ENCODE measurements around the gene RBFOX2.
A peak's percentile ranks its signal among the peaks of the same experiment; 100 is the strongest.

Gene RBFOX2

DNA sequence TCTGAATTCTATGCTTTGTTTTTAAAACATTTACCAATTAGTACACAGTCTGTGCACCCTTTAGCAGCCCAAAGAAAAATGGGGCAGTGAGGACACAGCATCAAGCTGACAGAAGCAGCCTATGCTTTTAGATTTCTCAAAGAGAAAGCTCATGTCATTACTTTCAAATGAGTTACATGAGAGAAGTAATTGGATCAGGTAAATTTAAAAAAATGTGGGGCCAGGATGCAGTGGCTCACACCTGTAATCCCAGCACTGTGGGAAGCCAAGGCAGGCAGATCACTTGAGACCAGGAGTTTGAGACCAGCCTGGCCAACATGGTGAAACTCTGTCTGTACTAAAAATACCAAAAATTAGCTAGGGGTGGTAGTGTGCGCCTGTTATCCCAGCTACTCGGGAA, 253.3 kb downstream of the RBFOX2 start:
- no peak for DNase-seq (ENCODE audit: insufficient read length, low spot score)
- no peak for FAIRE-seq
- no peak for TF ChIP-seq CTCF (IDR thresholded peaks at IDR 0.05; ENCODE audit: insufficient read depth, missing control alignments)

GRCh38 chr22:35769974-35770373, 258.6 kb downstream of the RBFOX2 start:
- DNase-seq (ENCODE audit: insufficient read length, low spot score) (no peak), FAIRE-seq (no peak)
- TF ChIP-seq CTCF (IDR thresholded peaks at IDR 0.05; ENCODE audit: insufficient read depth, missing control alignments), result no peak

DNA sequence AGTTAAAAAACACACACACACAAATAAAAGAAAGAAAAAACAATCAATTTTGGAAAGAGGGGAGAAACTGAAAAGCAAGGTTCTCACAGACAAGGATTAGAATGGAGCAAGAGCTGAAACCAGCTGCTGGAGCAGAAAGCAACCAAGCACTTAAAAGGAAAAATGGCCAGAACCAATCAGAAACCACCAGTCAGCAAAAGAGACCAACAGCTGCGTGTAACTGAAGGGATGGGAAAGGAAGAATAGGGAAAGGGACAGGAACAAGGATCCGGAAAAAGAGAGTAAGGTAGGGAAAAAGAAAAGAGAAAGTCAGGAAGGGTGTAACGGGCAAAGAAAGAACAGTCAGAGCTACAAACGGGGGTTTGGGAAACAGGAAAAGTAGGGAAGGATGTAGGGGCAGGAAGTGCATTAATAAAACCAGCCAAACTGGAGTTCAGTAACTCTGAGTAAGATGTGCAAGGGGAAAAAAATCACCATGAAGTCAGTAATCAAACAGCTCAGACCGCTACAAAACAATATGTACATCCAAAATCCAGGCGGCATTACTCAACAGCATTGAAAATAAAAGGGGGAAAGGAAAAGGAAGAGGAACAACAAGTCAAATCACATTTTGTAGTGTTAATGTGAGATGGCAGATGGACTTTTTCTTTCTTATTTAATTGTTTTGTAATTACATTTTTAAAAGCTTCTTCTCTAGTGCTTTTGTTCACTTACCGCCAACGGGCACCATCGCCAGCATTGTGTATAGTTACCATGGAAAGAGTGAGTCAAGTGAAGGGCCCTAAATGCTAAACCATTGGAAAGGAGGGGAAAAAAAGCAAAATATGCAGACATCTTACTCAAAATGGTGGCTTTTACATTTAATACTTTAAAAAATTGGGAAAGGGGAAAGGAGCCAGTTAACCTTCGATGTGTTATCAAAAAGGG, 261.7 kb downstream of the RBFOX2 start:
- TF ChIP-seq CTCF (IDR thresholded peaks at IDR 0.05; ENCODE audit: insufficient read depth, missing control alignments), result no peak
- FAIRE-seq, result no peak
- no peak for DNase-seq (ENCODE audit: insufficient read length, low spot score)

GRCh38 chr22:35761037-35761436, 267.6 kb downstream of the RBFOX2 start:
- FAIRE-seq, result no peak
- peak; percentile 44 for TF ChIP-seq CTCF (IDR thresholded peaks at IDR 0.05; ENCODE audit: insufficient read depth, missing control alignments)

DNA sequence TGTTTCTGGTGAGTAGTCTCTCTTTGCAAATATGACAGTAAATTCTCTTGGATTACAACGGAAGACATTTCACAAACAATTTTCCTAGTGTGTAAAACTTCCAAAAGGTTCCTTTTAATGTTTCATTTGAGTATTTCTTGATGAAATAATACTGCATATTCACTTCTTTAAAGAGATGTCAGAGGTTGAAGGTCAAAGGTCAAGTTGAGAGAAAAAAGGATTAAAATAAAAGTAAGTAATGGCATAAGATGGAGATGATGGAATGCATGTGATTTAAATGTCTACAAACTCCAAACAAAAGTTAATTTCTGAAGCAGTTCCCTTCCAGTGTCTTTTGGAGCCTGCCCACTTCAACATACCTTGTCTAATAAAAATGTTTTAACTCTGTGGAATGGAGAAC, 270.2 kb downstream of the RBFOX2 start:
- no peak for FAIRE-seq
- no peak for DNase-seq (ENCODE audit: insufficient read length, low spot score)
- TF ChIP-seq CTCF (IDR thresholded peaks at IDR 0.05; ENCODE audit: insufficient read depth, missing control alignments), result no peak

More at GRCh38 chr22:35761037-35761436, 267.6 kb downstream of the RBFOX2 start:
- DNase-seq (ENCODE audit: insufficient read length, low spot score), result no peak

DNA sequence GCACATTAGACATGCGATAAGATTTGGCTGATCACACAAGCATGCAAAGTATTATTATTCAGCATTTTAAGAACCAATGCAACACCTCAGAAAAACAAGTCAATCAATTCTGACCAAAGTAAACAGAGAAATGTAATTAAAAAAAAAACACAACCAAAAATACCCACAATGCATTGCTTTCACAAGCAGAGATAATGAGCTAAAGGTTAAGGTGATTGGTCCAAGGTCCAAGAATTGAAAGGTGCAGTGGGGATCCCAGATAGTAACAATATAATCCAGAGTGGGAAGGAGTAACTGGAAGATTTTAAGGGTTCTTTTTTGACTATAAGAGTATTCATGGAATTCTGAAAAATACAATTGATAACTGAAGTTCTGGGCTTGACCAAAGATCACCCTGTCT, 271.9 kb downstream of the RBFOX2 start:
- FAIRE-seq (no peak), DNase-seq (ENCODE audit: insufficient read length, low spot score) (no peak)
- TF ChIP-seq CTCF (IDR thresholded peaks at IDR 0.05; ENCODE audit: insufficient read depth, missing control alignments), result no peak

GRCh38 chr22:35754761-35755160, 273.9 kb downstream of the RBFOX2 start:
- TF ChIP-seq CTCF (IDR thresholded peaks at IDR 0.05; ENCODE audit: insufficient read depth, missing control alignments), result no peak
- DNase-seq (ENCODE audit: insufficient read length, low spot score) (no peak), FAIRE-seq (no peak)

All from D721Med (cell line).